PFSK-1 (cell line): ENCODE results near the gene C12orf54.

Source experiments
- FOXP2 ChIP-seq: optimal IDR thresholded peaks from 2 replicates; pipeline ENCODE3; 2011; ENCODE audit warnings: borderline replicate concordance, control low read depth, inconsistent platforms; ENCODE audit not compliant: insufficient read depth; ENCODE audit errors: extremely low read length, extremely low read depth
- POLR2AphosphoS5 ChIP-seq: IDR thresholded peaks from 2 replicates; pipeline ENCODE4 v1.6.1; 2012; ENCODE audit warnings: low read depth, mild to moderate bottlenecking, control low read depth, low read length, moderate library complexity
- REST ChIP-seq, 2 experiments: IDR thresholded peaks; 2 replicates each; pipeline versions ENCODE4 v1.6.1 to v1.8.0; 2011 to 2012; ENCODE audit warnings: low read depth in 2 of 2, low read length in 2 of 2, control low read depth in 1 of 2, inconsistent platforms in 1 of 2, mild to moderate bottlenecking in 1 of 2, moderate library complexity in 1 of 2; ENCODE audit not compliant: insufficient read depth in 1 of 2
- SIN3A ChIP-seq: IDR thresholded peaks from 2 replicates; pipeline ENCODE4 v1.6.1; 2012; ENCODE audit warnings: mild to moderate bottlenecking, low read length, moderate library complexity, borderline replicate concordance; ENCODE audit not compliant: insufficient read depth
- TAF1 ChIP-seq: IDR thresholded peaks from 2 replicates; pipeline ENCODE4 v1.6.1; 2012; ENCODE audit warnings: low read length, control low read depth, borderline replicate concordance; ENCODE audit not compliant: insufficient read depth

C12orf54 gene

GRCh38 chr12:48486679-48487078 is 4.4 kb downstream of the C12orf54 start:
- TF ChIP-seq POLR2AphosphoS5 (no peak), TAF1 (no peak), REST (IDR thresholded peaks at IDR 0.05; ENCODE audit: insufficient read depth in 1 of 2, low read depth in 2 of 2, low read length in 2 of 2) (no peak), SIN3A (no peak), FOXP2 (no peak)

DNA sequence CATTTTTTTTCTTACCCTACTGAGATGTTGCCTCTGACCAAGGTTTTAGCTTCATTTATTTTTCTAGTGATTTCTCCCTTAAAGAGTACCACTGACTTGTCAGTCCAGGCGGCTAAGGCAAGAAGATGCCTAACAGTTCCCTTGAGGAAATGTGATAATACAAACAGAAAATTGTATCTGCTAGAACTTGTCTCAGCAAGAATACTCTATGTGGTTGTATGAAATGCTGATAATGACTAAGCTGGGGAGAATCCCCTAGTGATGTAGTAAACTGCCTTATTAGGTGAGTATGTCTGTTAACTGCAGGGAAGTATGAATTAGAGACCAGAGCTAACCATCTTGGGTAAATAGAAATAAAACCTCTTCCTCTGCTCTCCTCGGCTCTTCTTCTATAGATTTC is 6.7 kb downstream of the C12orf54 start:
- TF ChIP-seq SIN3A (no peak), POLR2AphosphoS5 (no peak), TAF1 (no peak), REST (IDR thresholded peaks at IDR 0.05; ENCODE audit: insufficient read depth in 1 of 2, low read depth in 2 of 2, low read length in 2 of 2) (no peak)

DNA sequence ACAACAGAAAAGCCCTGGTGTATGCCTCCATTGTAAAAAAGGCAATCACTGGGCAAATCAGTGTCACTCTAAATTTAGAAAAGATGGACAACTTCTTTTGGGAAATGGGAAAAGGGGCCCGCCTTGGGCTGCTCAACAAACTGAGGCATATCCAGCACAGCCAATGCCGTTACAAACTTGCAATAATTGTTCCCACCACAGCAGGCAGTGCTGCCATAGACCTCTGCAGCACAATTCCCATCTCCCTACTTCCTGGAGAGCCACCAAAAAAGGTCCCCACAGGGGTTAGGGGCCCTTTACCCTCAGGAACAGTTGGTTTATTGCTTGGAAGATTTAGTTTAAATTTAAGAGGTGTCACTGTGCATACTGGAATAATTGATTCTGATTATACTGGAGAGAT is 26.7 kb downstream of the C12orf54 start:
- no peak for TF ChIP-seq POLR2AphosphoS5
- TF ChIP-seq FOXP2, result no peak
- no peak for TF ChIP-seq SIN3A
- TF ChIP-seq TAF1, result no peak
- TF ChIP-seq REST (IDR thresholded peaks at IDR 0.05; ENCODE audit: insufficient read depth in 1 of 2, low read depth in 2 of 2, low read length in 2 of 2), result no peak

DNA sequence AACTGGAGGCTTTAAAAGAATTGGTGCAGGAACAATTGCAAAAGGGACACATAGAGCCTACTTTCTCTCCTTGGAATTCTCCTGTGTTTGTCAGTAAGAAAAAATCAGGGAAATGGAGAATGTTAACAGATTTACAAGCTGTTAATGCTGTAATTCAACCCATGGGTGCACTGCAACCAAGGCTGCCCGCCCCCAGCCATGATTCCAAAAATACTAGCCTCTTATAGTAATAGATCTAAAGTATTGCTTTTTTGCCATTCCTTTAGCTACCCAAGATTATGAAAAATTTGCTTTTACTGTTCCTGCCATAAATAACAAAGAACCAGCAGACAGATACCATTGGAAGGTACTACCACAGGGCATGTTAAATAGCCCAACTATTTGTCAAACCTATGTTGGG is 27.8 kb downstream of the C12orf54 start:
- TF ChIP-seq SIN3A (no peak), POLR2AphosphoS5 (no peak), TAF1 (no peak)

DNA sequence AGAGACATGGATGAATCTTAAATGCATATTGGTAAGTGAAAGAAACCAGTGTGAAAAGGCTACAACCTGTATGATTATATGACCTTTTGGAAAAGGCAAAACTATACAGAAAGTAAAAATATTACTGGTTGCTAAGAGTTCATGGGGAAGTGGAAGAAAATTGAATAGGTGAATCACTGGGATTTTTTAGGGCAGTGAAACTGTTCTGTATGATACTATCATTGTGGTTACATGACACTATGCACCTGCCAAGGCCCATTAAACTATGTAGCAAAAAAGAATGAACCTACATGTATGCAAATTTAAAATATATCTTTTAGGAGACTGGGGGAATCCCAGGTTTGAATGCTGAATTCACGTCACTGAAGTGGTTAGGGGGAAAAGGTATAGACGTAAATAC is 30.6 kb downstream of the C12orf54 start:
- TF ChIP-seq FOXP2, result no peak
- TF ChIP-seq POLR2AphosphoS5, result no peak
- TF ChIP-seq REST (IDR thresholded peaks at IDR 0.05; ENCODE audit: insufficient read depth in 1 of 2, low read depth in 2 of 2, low read length in 2 of 2), result no peak
- TF ChIP-seq TAF1, result no peak
- TF ChIP-seq SIN3A, result no peak
